Coronary artery (tissue), 2 donors: Measurements from ENCODE around the gene ARPP21.

Experiments
- DNase-seq: peaks from one replicate; pipeline ENCODE4 v3.0.0-alpha.2; 2017; ENCODE audit warnings: low spot score
- H3K27ac ChIP-seq, 2 donors: fragments of 200-600 bp; sonication (generic); one replicate each; pipeline ENCODE4 v1.5.1; 2016 to 2019
- H3K4me3 ChIP-seq: fragments of 200-600 bp; sonication (generic); 2 replicates; pipeline ENCODE4 v1.5.1; 2016; ENCODE audit warnings: mild to moderate bottlenecking, moderate library complexity
- CTCF ChIP-seq: fragments of 200-600 bp; sonication (generic); IDR thresholded peaks from one replicate; pipeline ENCODE4 v1.5.1; 2019; ENCODE audit warnings: antibody characterized with exemption

Gene ARPP21

GRCh38 chr3:35708394-35709271, 69.3 kb downstream of the ARPP21 start:
- no peak for TF ChIP-seq CTCF
- Histone ChIP-seq H3K27ac (no peak overlapping the region), H3K4me3 (no peak overlapping the region)
- DNase-seq: no peak

- Histone ChIP-seq H3K27ac (no peak overlapping the region), H3K4me3 (no peak overlapping the region)
- no peak for TF ChIP-seq CTCF
- no peak for DNase-seq
Measured at GRCh38 chr3:35709691-35710090, 70.4 kb downstream of the ARPP21 start.

- no peak for TF ChIP-seq CTCF
- Histone ChIP-seq H3K27ac (no peak overlapping the region), H3K4me3 (no peak overlapping the region)
- no peak for DNase-seq
Measured at GRCh38 chr3:35710554-35710953, 71.2 kb downstream of the ARPP21 start.

GRCh38 chr3:35718921-35719320, 79.6 kb downstream of the ARPP21 start:
- no peak overlapping the region for H3K4me3 ChIP-seq
- no peak for TF ChIP-seq CTCF
- DNase-seq: no peak
- no peak overlapping the region for H3K27ac ChIP-seq

GRCh38 chr3:35721628-35722027, 82.3 kb downstream of the ARPP21 start:
- TF ChIP-seq CTCF: no peak
- Histone ChIP-seq H3K4me3 (no peak overlapping the region), H3K27ac (no peak overlapping the region)
- DNase-seq: no peak

GRCh38 chr3:35722902-35723301, 83.6 kb downstream of the ARPP21 start:
- Histone ChIP-seq H3K4me3 (no peak overlapping the region), H3K27ac (no peak overlapping the region)
- no peak for DNase-seq
- TF ChIP-seq CTCF: no peak

GRCh38 chr3:35723480-35724097, 84.3 kb downstream of the ARPP21 start:
- no peak for DNase-seq
- TF ChIP-seq CTCF: no peak
- no peak overlapping the region for H3K4me3 ChIP-seq
- no peak overlapping the region for H3K27ac ChIP-seq
